ENCODE data around the gene GPC1. TPM values are rescaled to one million over a fixed set of nuclear protein-coding genes. Genes with fewer than 3 reads are reported as not detected.
A peak's percentile ranks its signal among the peaks of the same experiment; 100 is the strongest.

GPC1 gene
- total and polyA plus RNA-seq, 12 donors: 104 to 287 (median 181) TPM

- DNase-seq (no peak), ATAC-seq (peak in 1 of 8 donors; percentile 6)
- 83 to 86% methylated on average over 28 of the region's 28 CpGs for WGBS, 2 donors
- intact Hi-C loops (cut with DNase I): no loop called here
- H3K4me1 ChIP-seq: peaks cover 0 to 13% (median 9%) of the 10 kb centered on the region in 9 donors
- H3K36me3 ChIP-seq: no peaks in the 10 kb centered on the region
- no peaks in the 10 kb centered on the region for H3K9me3 ChIP-seq
- H3K27me3 ChIP-seq: no peaks in the 10 kb centered on the region
- no peak for TF ChIP-seq CTCF (IDR thresholded peaks at IDR 0.05)
- H3K27ac ChIP-seq: no peak overlapping the region
- H3K4me3 ChIP-seq: no peak overlapping the region
These were observed 45.1 kb upstream of the GPC1 start for GRCh38 chr2:240390091-240391073.

GRCh38 chr2:240391111-240392051 is 44.1 kb upstream of the GPC1 start:
- Histone ChIP-seq H3K9me3 (no peaks in the 10 kb centered on the region), H3K27me3 (no peaks in the 10 kb centered on the region), H3K4me1 (peaks cover 0 to 13% (median 9%) of the 10 kb centered on the region in 9 donors), H3K36me3 (no peaks in the 10 kb centered on the region), H3K4me3 (no peak overlapping the region), H3K27ac (no peak overlapping the region)
- WGBS, 2 donors: 88 to 89% methylated on average over 25 of the region's 25 CpGs
- intact Hi-C loops (cut with DNase I): no loop called here
- no peak for TF ChIP-seq CTCF (IDR thresholded peaks at IDR 0.05)
- DNase-seq: no peak
- no peak for ATAC-seq

GRCh38 chr2:240392084-240392947 is 43.1 kb upstream of the GPC1 start:
- no peak for TF ChIP-seq CTCF (IDR thresholded peaks at IDR 0.05)
- Histone ChIP-seq H3K27me3 (no peaks in the 10 kb centered on the region), H3K27ac (no peak overlapping the region), H3K4me3 (no peak overlapping the region), H3K9me3 (no peaks in the 10 kb centered on the region), H3K36me3 (no peaks in the 10 kb centered on the region), H3K4me1 (peaks cover 0 to 8% (median 6%) of the 10 kb centered on the region in 9 donors)
- ATAC-seq (no peak), DNase-seq (no peak)
- 80 to 86% methylated on average over 31 of the region's 31 CpGs for WGBS, 2 donors
- intact Hi-C loops (cut with DNase I): no loop called here

Measured in heart right ventricle (tissue), 16 donors.